ENCODE data around the gene PSMG4.

Gene PSMG4

GRCh38 chr6:3309391-3310050 is 50.8 kb downstream of the PSMG4 start:
- ChIA-PET CTCF (no interaction called here), POLR2A (no interaction called here)
- TF ChIP-seq FOXM1 (IDR thresholded peaks at IDR 0.05; ENCODE audit: borderline replicate concordance) (no peak), PKNOX1 (IDR thresholded peaks at IDR 0.05) (no peak), FOXK2 (IDR thresholded peaks at IDR 0.05) (no peak), HDGF (IDR thresholded peaks at IDR 0.05; ENCODE audit: borderline replicate concordance) (no peak), SUZ12 (IDR thresholded peaks at IDR 0.05) (no peak), NFRKB (IDR thresholded peaks at IDR 0.05) (no peak), TARDBP (IDR thresholded peaks at IDR 0.05) (no peak), ZNF384 (IDR thresholded peaks at IDR 0.05) (no peak), CTBP1 (IDR thresholded peaks at IDR 0.05; ENCODE audit: borderline replicate concordance) (no peak), ELF4 (IDR thresholded peaks at IDR 0.05) (no peak), ARNT (IDR thresholded peaks at IDR 0.05) (no peak), L3MBTL2 (conservative IDR thresholded peaks at IDR 0.05) (no peak), LEF1 (IDR thresholded peaks at IDR 0.05; ENCODE audit: borderline replicate concordance) (no peak), FOXA1 (IDR thresholded peaks at IDR 0.05) (no peak), BHLHE40 (IDR thresholded peaks at IDR 0.05; ENCODE audit: borderline replicate concordance) (no peak), SP1 (IDR thresholded peaks at IDR 0.05) (no peak)
- DNase-seq (ENCODE audit: extremely low spot score) = no peak

- POLR2A ChIA-PET = no interaction called here
- CTCF ChIA-PET = no interaction called here
- DNase-seq (ENCODE audit: extremely low spot score) = no peak
- TF ChIP-seq NFRKB (IDR thresholded peaks at IDR 0.05) (no peak), SP1 (IDR thresholded peaks at IDR 0.05) (no peak), L3MBTL2 (conservative IDR thresholded peaks at IDR 0.05) (no peak), FOXM1 (IDR thresholded peaks at IDR 0.05; ENCODE audit: borderline replicate concordance) (no peak), PKNOX1 (IDR thresholded peaks at IDR 0.05) (no peak), ZNF384 (IDR thresholded peaks at IDR 0.05) (no peak), CTBP1 (IDR thresholded peaks at IDR 0.05; ENCODE audit: borderline replicate concordance) (no peak), BHLHE40 (IDR thresholded peaks at IDR 0.05; ENCODE audit: borderline replicate concordance) (no peak), SUZ12 (IDR thresholded peaks at IDR 0.05) (no peak), FOXA1 (IDR thresholded peaks at IDR 0.05) (no peak), FOXK2 (IDR thresholded peaks at IDR 0.05) (no peak), HDGF (IDR thresholded peaks at IDR 0.05; ENCODE audit: borderline replicate concordance) (no peak), ARNT (IDR thresholded peaks at IDR 0.05) (no peak), ELF4 (IDR thresholded peaks at IDR 0.05) (no peak), TARDBP (IDR thresholded peaks at IDR 0.05) (no peak), LEF1 (IDR thresholded peaks at IDR 0.05; ENCODE audit: borderline replicate concordance) (no peak)
These were observed 51.3 kb downstream of the PSMG4 start for GRCh38 chr6:3310051-3310448.

- CTCF ChIA-PET = no interaction called here
- TF ChIP-seq ARNT (IDR thresholded peaks at IDR 0.05) = no peak
- TF ChIP-seq HDGF (IDR thresholded peaks at IDR 0.05; ENCODE audit: borderline replicate concordance) = no peak
- TF ChIP-seq ELF4 (IDR thresholded peaks at IDR 0.05) = no peak
- no peak for TF ChIP-seq SP1 (IDR thresholded peaks at IDR 0.05)
- TF ChIP-seq CTBP1 (IDR thresholded peaks at IDR 0.05; ENCODE audit: borderline replicate concordance) = no peak
- TF ChIP-seq SUZ12 (IDR thresholded peaks at IDR 0.05) = no peak
- no peak for TF ChIP-seq BHLHE40 (IDR thresholded peaks at IDR 0.05; ENCODE audit: borderline replicate concordance)
- TF ChIP-seq FOXA1 (IDR thresholded peaks at IDR 0.05) = no peak
- TF ChIP-seq FOXK2 (IDR thresholded peaks at IDR 0.05) = no peak
- TF ChIP-seq LEF1 (IDR thresholded peaks at IDR 0.05; ENCODE audit: borderline replicate concordance) = no peak
- TF ChIP-seq ZNF384 (IDR thresholded peaks at IDR 0.05) = no peak
- TF ChIP-seq L3MBTL2 (conservative IDR thresholded peaks at IDR 0.05) = no peak
- TF ChIP-seq PKNOX1 (IDR thresholded peaks at IDR 0.05) = no peak
- TF ChIP-seq NFRKB (IDR thresholded peaks at IDR 0.05) = no peak
- no peak for TF ChIP-seq FOXM1 (IDR thresholded peaks at IDR 0.05; ENCODE audit: borderline replicate concordance)
- TF ChIP-seq TARDBP (IDR thresholded peaks at IDR 0.05) = no peak
- no peak for DNase-seq (ENCODE audit: extremely low spot score)
- POLR2A ChIA-PET = interaction anchor here (0.8 kb wide), 1 partner anchor 9 kb away, joined by 3 read pairs; no protein-coding TSS in a partner anchor
These were observed 52.0 kb downstream of the PSMG4 start for GRCh38 chr6:3310703-3311102.

- ChIA-PET CTCF (interaction anchor here (0.6 kb wide), 1 partner anchor 1676 kb away, joined by 3 read pairs; no protein-coding TSS in a partner anchor), POLR2A (no interaction called here)
- no peak for TF ChIP-seq BHLHE40 (IDR thresholded peaks at IDR 0.05; ENCODE audit: borderline replicate concordance)
- TF ChIP-seq HDGF (IDR thresholded peaks at IDR 0.05; ENCODE audit: borderline replicate concordance) = no peak
- no peak for TF ChIP-seq SP1 (IDR thresholded peaks at IDR 0.05)
- TF ChIP-seq ZNF384 (IDR thresholded peaks at IDR 0.05) = no peak
- TF ChIP-seq SUZ12 (IDR thresholded peaks at IDR 0.05) = no peak
- TF ChIP-seq CTBP1 (IDR thresholded peaks at IDR 0.05; ENCODE audit: borderline replicate concordance) = no peak
- TF ChIP-seq ELF4 (IDR thresholded peaks at IDR 0.05) = no peak
- TF ChIP-seq ARNT (IDR thresholded peaks at IDR 0.05) = no peak
- no peak for TF ChIP-seq LEF1 (IDR thresholded peaks at IDR 0.05; ENCODE audit: borderline replicate concordance)
- TF ChIP-seq FOXM1 (IDR thresholded peaks at IDR 0.05; ENCODE audit: borderline replicate concordance) = no peak
- TF ChIP-seq NFRKB (IDR thresholded peaks at IDR 0.05) = no peak
- TF ChIP-seq L3MBTL2 (conservative IDR thresholded peaks at IDR 0.05) = no peak
- TF ChIP-seq PKNOX1 (IDR thresholded peaks at IDR 0.05) = no peak
- no peak for TF ChIP-seq FOXK2 (IDR thresholded peaks at IDR 0.05)
- TF ChIP-seq TARDBP (IDR thresholded peaks at IDR 0.05) = no peak
- TF ChIP-seq FOXA1 (IDR thresholded peaks at IDR 0.05) = no peak
- no peak for DNase-seq (ENCODE audit: extremely low spot score)
These were observed 53.1 kb downstream of the PSMG4 start for GRCh38 chr6:3311826-3312225.
